Activated CD4-positive, CD25-positive, alpha-beta regulatory T cell treated with anti-CD3 and anti-CD28 coated beads, Interleukin-2, amount 50 U/mL, for 24 hours (primary cell): Measurements from ENCODE around the gene RNF212.
"Not testable (repeated sequence)": the region's sequence is repeated elsewhere in the genome, so short reads cannot be mapped to it uniquely, and the experiment has no call there.

Experiments
- ATAC-seq, 2 donors: fragments of 150-1000 bp; cut with Tn5 transposase; one replicate each; pipeline ENCODE4 v1.10.0; 2021; ENCODE audit warnings: mild to moderate bottlenecking in 1 of 2, moderate library complexity in 1 of 2

RNF212 gene

DNA sequence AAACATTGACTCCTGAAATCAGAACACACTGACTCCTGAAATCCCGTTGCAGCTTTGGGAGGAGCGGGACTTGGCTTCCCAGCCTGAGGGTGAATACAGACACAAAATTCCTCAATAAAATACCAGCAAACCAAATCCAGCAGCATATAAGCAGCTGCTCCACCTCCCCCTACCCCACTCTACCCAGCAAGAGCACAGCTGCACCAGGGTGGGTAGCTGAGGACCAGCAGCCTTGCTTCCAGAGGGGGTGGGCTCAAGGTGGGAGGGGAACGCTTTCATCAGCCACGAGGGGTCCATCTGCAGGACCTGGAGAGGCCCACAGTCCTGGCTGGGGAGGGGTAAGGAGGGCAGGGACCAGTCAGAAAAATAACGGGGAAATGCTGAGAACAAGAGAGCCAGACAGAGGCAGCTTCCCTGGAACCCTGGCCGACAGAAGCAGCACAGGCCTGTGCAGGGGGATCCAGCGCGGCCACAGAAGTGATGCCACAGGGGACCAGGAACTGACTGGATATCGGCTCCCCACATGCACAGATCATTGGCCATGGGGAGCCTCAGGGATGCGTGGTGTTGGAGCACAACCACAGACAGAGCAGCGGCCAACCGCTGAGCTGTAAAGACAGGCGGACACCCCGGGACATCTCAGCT is 52.2 kb downstream of the RNF212 start:
- ATAC-seq: no peak

DNA sequence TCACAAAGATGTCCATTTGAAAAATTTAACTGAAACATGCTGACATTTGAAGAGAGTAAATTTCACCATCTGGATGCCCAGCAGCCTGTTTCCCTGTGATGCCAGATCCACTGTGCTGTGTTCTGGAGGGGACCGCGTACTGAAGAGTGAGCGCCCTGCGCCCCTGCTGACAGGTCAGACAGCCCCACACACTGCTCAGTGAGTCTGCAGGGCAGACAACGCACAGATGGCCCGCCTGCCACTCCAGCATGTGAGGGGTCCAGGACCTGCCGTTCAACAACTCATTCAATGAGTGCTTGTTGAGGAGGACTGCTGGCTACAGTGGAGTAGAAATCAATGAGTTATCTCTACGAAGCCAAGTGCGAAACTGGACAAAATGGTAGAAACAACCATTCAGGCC is 52.7 kb downstream of the RNF212 start:
- ATAC-seq: no peak

- ATAC-seq: no peak
Measured at GRCh38 chr4:1060121-1060520, 53.2 kb downstream of the RNF212 start.

DNA sequence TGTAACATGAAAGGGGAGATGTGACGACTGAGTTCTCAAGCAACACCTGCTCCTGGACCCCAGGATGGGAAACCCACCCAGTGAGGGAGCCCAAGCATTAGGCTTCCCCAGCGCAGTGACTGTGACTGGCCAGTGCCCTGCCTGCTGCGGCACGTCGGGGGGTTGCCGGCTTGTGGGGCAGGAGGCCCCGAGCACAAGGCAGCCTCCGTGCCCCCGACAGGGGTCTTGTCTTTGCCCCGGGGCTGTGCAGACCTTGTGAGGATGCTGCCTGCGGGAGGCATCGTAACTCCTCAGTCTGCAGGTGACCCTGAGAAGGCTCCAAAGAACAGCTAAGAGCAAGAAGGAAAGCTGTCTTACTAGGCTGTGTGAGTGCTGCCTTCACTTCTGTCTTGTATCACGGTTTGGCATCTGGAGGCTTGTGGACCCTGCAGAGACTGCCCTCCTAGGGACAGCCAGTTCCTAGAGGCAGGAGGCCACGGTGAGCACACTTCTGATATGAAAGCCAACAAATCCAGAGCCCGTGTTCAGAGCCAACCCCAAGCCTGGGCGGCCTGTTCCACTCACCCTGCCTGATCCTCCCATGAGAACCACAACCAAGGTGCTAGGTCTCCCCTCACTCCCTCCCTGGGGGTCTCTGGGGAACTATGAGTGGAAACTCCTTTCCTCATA is 54.2 kb downstream of the RNF212 start:
- ATAC-seq: no peak

GRCh38 chr4:1058198-1058996 is 55.0 kb downstream of the RNF212 start:
- no peak for ATAC-seq

DNA sequence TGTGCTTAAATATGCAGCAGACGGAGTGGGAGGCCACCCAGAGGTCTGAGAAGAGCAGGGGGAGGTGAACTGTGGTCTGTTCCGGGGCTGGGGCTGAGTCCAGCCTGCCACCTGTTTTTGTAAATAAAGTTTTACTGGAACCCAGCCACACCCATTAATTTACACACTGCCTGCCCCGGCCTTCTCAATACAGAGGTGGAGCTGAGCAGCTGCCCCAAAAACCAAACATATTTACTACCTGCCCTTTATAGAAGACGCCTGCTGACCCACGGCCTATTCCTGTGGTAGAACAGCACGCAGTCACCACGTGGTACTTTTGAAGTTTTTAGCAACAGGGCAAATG is 56.0 kb downstream of the RNF212 start:
- no peak for ATAC-seq

DNA sequence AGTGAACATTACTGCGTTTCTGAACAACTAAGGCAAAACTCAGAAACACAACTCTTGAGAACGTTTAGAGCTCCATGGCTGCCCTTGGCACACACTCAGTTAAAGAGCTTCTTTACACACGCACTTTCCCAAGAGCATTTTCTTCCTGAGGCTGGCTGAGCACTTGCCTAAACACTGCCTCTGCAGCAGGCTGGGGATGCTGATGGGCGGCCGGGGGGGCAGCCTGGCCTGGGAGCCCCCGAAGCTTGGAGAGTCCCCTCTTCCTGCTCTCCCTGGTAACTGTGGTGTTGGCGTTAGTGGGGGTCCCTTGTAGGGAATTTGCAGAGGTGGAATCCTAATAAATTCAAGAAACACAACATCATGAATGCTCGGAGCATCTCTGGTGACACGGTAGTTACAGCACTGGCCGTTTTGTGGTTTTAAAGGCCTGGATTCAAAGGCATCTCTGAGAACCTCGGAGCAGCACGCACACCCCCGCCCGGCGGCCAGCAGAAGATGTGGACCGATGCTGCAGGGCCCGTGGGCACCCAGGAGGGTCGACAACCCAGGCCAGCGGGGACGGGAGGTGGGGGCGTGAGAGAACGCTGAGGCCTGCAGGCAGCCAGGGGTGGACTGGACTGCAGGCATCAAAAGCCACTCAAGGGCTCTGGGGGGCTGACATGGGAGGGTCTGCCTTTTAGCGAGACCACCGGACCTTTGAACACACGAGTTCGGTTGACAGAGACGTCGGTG is 56.5 kb downstream of the RNF212 start:
- no peak for ATAC-seq

- peak; percentile 98 to 100 for ATAC-seq
Measured at GRCh38 chr4:1055721-1056590, 57.4 kb downstream of the RNF212 start.

GRCh38 chr4:1055243-1055701 is 58.1 kb downstream of the RNF212 start:
- peak; percentile 5 to 45 for ATAC-seq

DNA sequence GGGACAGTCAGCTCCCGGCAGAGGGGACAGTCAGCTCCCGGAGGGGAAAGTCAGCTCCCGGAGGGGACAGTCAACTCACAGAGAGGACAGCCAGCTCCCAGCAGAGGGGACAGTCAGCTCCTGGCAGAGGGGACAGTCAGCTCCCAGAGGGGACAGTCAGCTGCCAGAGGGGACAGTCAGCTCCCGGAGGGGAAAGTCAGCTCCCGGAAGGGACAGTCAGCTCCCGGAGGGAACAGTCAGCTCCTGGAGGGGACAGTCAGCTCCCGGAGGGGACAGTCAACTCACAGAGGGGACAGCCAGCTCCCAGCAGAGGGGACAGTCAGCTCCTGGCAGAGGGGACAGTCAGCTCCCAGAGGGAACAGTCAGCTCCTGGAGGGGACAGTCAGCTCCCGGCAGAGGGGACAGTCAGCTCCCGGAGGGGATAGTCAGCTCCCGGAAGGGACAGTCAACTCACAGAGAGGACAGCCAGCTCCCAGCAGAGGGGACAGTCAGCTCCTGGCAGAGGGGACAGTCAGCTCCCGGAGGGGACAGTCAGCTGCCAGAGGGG is 58.6 kb downstream of the RNF212 start:
- ATAC-seq: not testable (repeated sequence)

DNA sequence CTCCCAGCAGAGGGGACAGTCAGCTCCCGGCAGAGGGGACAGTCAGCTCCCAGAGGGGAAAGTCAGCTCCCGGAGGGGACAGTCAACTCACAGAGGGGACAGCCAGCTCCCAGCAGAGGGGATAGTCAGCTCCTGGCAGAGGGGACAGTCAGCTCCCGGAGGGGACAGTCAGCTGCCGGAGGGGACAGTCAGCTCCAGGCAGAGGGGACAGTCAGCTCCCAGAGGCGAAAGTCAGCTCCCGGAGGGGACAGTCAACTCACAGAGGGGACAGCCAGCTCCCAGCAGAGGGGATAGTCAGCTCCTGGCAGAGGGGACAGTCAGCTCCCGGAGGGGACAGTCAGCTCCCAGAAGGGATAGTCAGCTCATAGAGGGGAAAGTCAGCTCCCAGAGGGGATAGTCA is 59.5 kb downstream of the RNF212 start:
- ATAC-seq: not testable (repeated sequence)

DNA sequence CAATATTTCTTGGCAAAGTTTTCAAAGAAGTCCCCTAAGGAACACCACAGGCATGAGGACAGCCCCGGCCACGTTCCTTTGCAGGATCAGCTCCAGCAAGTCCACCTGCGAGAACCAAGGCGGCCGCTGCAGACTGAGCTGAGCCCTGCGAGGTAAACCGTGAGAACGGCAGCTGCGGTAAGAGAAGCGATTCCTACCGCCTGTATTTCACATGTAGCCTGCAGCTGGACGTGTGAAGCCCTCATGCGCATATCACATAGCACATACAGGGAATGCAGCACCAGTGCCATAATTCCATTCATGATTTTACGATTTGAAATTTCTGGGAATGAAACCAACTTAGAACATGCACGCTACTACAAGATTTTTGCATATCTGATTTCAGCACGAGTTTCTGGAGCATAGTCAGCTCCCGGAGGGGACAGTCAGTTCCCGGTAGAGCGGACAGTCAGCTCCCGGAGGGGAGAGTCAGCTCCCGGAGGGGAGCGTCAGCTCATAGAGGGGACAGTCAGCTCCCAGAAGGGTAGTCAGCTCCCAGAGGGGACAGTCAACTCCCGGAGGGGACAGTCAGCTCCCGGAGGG is 60.2 kb downstream of the RNF212 start:
- no peak for ATAC-seq

DNA sequence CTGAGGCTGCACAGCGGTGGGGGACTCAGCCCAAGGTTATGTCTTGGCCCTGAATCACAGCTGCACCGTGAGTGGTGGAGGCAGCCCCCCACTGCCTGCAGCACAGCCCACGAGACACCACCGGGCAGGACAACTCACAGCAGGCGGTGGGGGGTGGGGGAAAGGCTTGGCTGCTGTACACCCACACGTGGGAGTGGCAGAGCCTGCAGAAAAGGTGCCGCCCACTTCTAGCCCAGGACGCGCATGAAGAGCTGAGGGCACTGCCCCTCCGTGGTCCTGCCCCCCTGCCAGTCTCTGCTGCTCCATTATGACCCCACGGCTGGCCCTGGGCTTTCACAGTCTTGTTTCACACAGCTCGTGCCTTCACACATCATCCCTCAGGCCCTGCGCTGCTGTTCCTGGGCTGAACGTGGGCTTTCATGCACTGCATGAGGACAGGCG is 61.1 kb downstream of the RNF212 start:
- no peak for ATAC-seq

DNA sequence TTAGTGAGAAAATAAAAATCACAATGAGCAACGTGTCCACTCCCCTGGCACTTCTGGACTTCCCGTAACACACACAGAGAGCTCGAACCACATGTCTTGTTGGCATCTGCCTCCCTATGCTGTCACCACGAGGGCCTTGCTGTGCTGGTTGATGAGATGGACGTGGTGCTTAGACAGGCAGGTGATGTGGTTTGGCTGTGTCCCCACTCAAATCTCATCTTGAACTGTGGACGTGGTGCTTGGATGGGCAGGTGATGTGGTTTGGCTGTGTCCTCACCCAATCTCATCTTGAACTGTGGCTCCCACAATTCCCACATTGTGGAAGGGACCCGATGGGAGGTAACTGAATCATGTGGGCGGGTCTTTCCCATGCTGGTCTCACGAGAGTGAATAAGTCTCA is 61.9 kb downstream of the RNF212 start:
- no peak for ATAC-seq

DNA sequence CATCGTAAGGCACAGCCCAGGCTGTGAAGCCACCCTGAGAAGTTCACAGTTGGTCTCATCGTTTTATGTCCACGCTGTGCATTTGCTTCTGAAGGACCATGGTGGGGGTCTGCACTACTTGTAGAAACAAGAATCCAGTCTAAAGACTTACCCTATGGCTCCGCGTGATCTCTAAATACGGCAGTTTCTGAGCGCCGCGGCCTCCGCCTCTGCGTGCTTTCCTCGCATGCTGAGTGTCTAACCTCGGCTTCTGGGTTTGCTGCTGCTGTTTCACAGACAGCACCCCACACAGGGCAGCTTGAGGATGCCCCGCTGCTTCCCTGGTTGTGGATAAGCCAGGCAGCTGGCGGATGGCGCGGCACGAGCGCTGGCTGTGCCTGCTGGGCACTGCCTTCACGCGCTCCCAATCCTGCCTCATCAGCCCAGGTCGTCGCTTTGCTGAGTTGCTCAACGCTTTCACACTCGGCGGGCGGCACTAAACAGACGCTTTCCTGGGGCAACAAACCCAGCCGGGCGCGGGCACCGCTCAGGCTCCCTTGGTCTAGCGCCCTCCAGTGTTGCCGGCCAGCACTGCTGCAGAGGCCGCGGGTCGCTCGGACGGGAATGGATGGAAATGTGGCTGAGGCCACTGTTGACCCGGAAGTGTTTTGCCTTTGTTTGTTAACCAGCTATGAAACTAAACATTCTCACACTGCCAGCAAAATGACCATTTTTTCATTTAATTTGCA is 62.7 kb downstream of the RNF212 start:
- no peak for ATAC-seq

- no peak for ATAC-seq
Measured at GRCh38 chr4:1049591-1049905, 63.8 kb downstream of the RNF212 start.

- ATAC-seq: peak; percentile 72 to 85
Measured at GRCh38 chr4:1048773-1049590, 64.4 kb downstream of the RNF212 start.

GRCh38 chr4:1047976-1048772 is 65.2 kb downstream of the RNF212 start:
- ATAC-seq: no peak
